OCI-LY1 (cell line): ENCODE results near the gene ZEB1.

Experiments
- H2AFZ ChIP-seq: fragments of 200-600 bp; sonication (generic), shearing (Covaris generic); 2 replicates; pipeline ENCODE4 v1.6.0; 2014; ENCODE audit warnings: antibody characterized with exemption, mild to moderate bottlenecking, low read length
- H3F3A ChIP-seq: fragments of 200-600 bp; sonication (generic), shearing (Covaris generic); 2 replicates; pipeline ENCODE4 v1.6.0; 2014; ENCODE audit warnings: mild to moderate bottlenecking, antibody characterized with exemption, low read length, moderate library complexity; ENCODE audit not compliant: insufficient read depth
- H3K27ac ChIP-seq: fragments of 200-600 bp; sonication (generic); 2 replicates; pipeline ENCODE4 v1.5.1; 2014; ENCODE audit warnings: low read length, mixed run types, mild to moderate bottlenecking, low read depth; ENCODE audit not compliant: poor library complexity, severe bottlenecking
- H3K27me3 ChIP-seq: fragments of 200-600 bp; sonication (generic); 2 replicates; pipeline ENCODE4 v1.6.0; 2014; ENCODE audit warnings: antibody characterized with exemption, mild to moderate bottlenecking, low read length, moderate library complexity; ENCODE audit not compliant: insufficient read depth
- H3K36me3 ChIP-seq: fragments of 200-600 bp; sonication (generic); 2 replicates; pipeline ENCODE4 v1.6.1; 2014; ENCODE audit warnings: mild to moderate bottlenecking, antibody characterized with exemption, low read length, moderate library complexity, mixed read lengths; ENCODE audit not compliant: insufficient read depth
- H3K4me1 ChIP-seq: fragments of 200-600 bp; sonication (generic); 2 replicates; pipeline ENCODE4 v1.5.1; 2014; ENCODE audit warnings: mild to moderate bottlenecking, low read length, moderate library complexity; ENCODE audit not compliant: insufficient read depth, severe bottlenecking
- H3K4me2 ChIP-seq: fragments of 200-600 bp; sonication (generic), shearing (Covaris generic); 2 replicates; pipeline ENCODE4 v1.6.1; 2014; ENCODE audit warnings: low read length
- H3K4me3 ChIP-seq: fragments of 200-600 bp; sonication (generic); 2 replicates; pipeline ENCODE4 v1.5.1; 2014; ENCODE audit warnings: low read length, low read depth, mild to moderate bottlenecking, mixed read lengths; ENCODE audit not compliant: poor library complexity, severe bottlenecking
- H3K79me2 ChIP-seq: fragments of 200-600 bp; shearing (Covaris generic); 2 replicates; pipeline ENCODE4 v1.6.1; 2016; ENCODE audit warnings: mixed run types, low read length, mixed read lengths; ENCODE audit not compliant: insufficient read depth
- H3K9ac ChIP-seq: fragments of 200-600 bp; sonication (generic), shearing (Covaris generic); 2 replicates; pipeline ENCODE4 v1.6.1; 2014; ENCODE audit warnings: mild to moderate bottlenecking, low read length, mixed read lengths
- H3K9me2 ChIP-seq: fragments of 200-600 bp; sonication (generic), shearing (Covaris generic); 2 replicates; pipeline ENCODE4 v1.6.1; 2014; ENCODE audit warnings: low read depth, mild to moderate bottlenecking, low read length, mixed read lengths
- H3K9me3 ChIP-seq: fragments of 200-600 bp; shearing (Covaris generic); 2 replicates; pipeline ENCODE4 v1.6.1; 2014; ENCODE audit warnings: low read length, mixed read lengths
- H4K20me1 ChIP-seq: fragments of 200-600 bp; sonication (generic), shearing (Covaris generic); 2 replicates; pipeline ENCODE4 v1.6.0; 2016; ENCODE audit warnings: mild to moderate bottlenecking, low read length; ENCODE audit not compliant: insufficient read depth
- CTCF ChIP-seq: fragments of 200-600 bp; sonication (generic), shearing (Covaris generic); IDR thresholded peaks from 2 replicates; pipeline ENCODE4 v1.5.1; 2017; ENCODE audit warnings: mild to moderate bottlenecking, antibody characterized with exemption, low read length, moderate library complexity, mixed read lengths
- EZH2 ChIP-seq: fragments of 200-600 bp; sonication (generic), shearing (Covaris generic); IDR thresholded peaks from 2 replicates; pipeline ENCODE4 v1.8.0; 2017; ENCODE audit warnings: borderline replicate concordance, mixed run types, mild to moderate bottlenecking, antibody characterized with exemption, low read length, moderate library complexity, mixed read lengths

The ZEB1 gene

GRCh38 chr10:31343009-31343408 is 24.0 kb downstream of the ZEB1 start:
- Histone ChIP-seq H3K9me2 (no peaks in the 10 kb centered on the region), H3K9ac (no peak overlapping the region), H3K27me3 (no peaks in the 10 kb centered on the region), H3K36me3 (no peaks in the 10 kb centered on the region), H2AFZ (no peak overlapping the region), H3F3A (no peaks in the 10 kb centered on the region), H3K4me2 (no peak overlapping the region), H3K27ac (no peak overlapping the region), H3K4me1 (peaks cover 42% of the 10 kb centered on the region), H3K9me3 (no peaks in the 10 kb centered on the region), H3K79me2 (peaks cover 80% of the 10 kb centered on the region), H3K4me3 (no peak overlapping the region), H4K20me1 (0 out of 2 replicates have a peak, but pooled peaks cover 2% of the 10 kb centered on the region)
- TF ChIP-seq EZH2 (no peak), CTCF (no peak)

- Histone ChIP-seq H3K4me2 (no peak overlapping the region), H3K27me3 (no peaks in the 10 kb centered on the region), H3K4me3 (no peak overlapping the region), H3K4me1 (peaks cover 42% of the 10 kb centered on the region), H3K36me3 (no peaks in the 10 kb centered on the region), H3K9me2 (no peaks in the 10 kb centered on the region), H2AFZ (no peak overlapping the region), H3K27ac (no peak overlapping the region), H3K9ac (no peak overlapping the region), H4K20me1 (0 out of 2 replicates have a peak, but pooled peaks cover 2% of the 10 kb centered on the region), H3F3A (no peaks in the 10 kb centered on the region), H3K9me3 (no peaks in the 10 kb centered on the region), H3K79me2 (peaks cover 77% of the 10 kb centered on the region)
- TF ChIP-seq CTCF: no peak
Observed at GRCh38 chr10:31343551-31343950, 24.5 kb downstream of the ZEB1 start.

- no peaks in the 10 kb centered on the region for H3K9me3 ChIP-seq
- 0 out of 2 replicates have a peak, but pooled peaks cover 2% of the 10 kb centered on the region for H4K20me1 ChIP-seq
- H3K4me3 ChIP-seq: no peak overlapping the region
- no peak overlapping the region for H2AFZ ChIP-seq
- H3F3A ChIP-seq: no peaks in the 10 kb centered on the region; the same call in 1 of the 2 replicates
- TF ChIP-seq EZH2 (no peak), CTCF (no peak)
- H3K27me3 ChIP-seq: no peaks in the 10 kb centered on the region
- H3K9ac ChIP-seq: no peak overlapping the region
- peaks cover 88% of the 10 kb centered on the region for H3K79me2 ChIP-seq
- no peak overlapping the region for H3K27ac ChIP-seq
- H3K36me3 ChIP-seq: no peaks in the 10 kb centered on the region
- H3K4me1 ChIP-seq: peaks cover 29% of the 10 kb centered on the region
- H3K9me2 ChIP-seq: no peaks in the 10 kb centered on the region
- no peak overlapping the region for H3K4me2 ChIP-seq
Observed at GRCh38 chr10:31345886-31346285, 26.9 kb downstream of the ZEB1 start.
